Muscle of arm (tissue), 12 donors: ENCODE data around the gene VWDE. TPM values are rescaled to one million over a fixed set of nuclear protein-coding genes. Genes with fewer than 3 reads are reported as not detected.
"Not testable (repeated sequence)": the region's sequence is repeated elsewhere in the genome, so short reads cannot be mapped to it uniquely, and the experiment has no call there.

ENCODE experiments used
- DNase-seq: peaks from one replicate; pipeline ENCODE4 v3.0.0-alpha.2; 2013
- polyA plus RNA-seq, 12 donors: library from polyadenylated mRNA; unstranded; fragments of 120-200 nt; gene quantifications; one replicate each; pipeline ENCODE4 v1.2.1, GENCODE V29; 2013; ENCODE audit not compliant: insufficient read length in 12 of 12

The VWDE gene
- polyA plus RNA-seq, 12 donors: 0.98 to 4.9 (median 2.9) TPM; not detected in 1

DNA sequence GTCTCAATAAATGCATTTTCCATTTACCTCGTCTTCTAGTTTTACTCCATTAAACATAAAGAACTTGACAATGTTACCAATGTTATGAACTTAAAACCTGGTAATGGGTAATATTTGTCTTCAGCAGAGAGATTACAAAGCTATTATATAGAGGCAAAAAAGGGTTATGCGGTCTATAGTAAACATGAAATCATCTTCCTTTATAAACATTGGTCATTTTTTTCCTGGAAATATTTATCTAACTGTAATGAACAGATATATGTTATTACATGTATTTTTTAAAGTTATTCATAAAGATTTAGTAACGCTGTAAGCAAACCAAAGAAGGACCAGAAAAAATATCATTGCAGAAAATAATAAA is 1.3 kb downstream of the VWDE start:
- DNase-seq: no peak

DNA sequence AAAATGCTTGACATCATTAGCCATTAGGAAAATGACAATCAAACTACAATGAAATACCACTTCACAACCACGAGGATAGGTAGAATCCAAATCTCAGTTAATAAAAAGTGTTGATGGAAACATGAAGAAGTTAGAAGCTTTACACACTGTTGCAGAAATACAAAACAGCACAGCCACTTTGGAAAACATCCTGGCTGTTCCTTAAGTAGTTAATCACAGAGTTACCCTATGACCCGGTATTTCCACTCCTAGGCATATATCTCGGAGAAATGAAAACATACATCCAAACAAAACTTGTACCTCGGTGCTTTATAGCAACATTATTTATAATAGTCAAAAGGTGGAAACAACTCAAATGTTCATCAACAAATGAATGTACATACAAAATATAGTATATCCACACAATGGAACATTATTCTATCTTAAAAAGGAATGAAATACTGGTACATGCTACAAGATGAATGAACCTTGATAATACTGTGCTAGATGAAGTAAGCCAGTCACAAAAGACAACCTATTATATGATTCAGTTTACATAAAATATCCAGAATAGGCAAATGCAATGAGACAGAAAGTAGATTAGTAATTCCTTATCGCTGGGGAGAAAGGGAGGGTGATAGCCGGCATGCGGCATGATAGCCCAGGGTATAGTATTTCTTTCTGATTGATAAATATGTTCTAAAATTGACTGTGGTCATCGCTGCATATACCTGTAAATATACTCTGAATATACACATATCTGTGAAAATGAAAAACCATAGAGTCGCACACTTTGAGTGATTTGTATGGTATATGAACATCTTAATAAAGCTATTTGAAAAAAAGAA is 1.9 kb downstream of the VWDE start:
- DNase-seq: no peak

DNA sequence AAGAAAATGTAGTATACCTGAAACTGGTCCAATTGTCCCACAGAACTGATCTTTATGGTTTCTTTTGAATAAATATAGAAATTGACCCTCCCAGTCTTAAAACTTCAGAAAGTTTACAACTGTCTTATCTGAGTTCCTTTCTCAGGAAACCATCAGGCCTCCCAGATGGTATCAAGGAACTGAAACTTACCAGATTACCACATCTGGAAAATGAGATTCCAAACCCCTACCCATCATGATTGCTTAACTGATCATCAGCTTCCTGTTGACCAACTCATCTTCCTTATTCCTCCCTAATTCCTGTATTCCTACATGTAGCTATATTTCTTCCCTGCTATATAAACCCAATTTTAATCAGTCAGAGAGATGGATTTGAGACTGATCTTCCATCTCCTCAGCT is 5.5 kb downstream of the VWDE start:
- DNase-seq: no peak

DNA sequence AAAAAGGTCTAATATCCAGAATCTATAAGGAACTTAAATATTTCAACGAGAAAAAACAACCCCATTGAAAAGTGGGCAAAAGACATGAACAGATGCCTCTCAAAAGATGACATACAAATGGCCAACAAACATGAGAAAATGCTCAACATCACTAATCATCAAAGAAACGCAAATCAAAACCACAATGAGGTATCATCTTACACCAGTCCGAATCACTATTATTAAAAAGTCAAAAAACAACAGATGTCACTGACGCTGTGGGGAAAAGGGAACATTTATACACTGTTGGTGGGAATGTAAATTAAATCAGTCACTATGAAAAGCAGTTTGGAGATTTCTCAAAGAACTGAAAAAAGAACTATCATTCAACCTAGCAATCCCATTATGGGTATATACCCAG is 6.0 kb downstream of the VWDE start:
- DNase-seq: no peak

DNA sequence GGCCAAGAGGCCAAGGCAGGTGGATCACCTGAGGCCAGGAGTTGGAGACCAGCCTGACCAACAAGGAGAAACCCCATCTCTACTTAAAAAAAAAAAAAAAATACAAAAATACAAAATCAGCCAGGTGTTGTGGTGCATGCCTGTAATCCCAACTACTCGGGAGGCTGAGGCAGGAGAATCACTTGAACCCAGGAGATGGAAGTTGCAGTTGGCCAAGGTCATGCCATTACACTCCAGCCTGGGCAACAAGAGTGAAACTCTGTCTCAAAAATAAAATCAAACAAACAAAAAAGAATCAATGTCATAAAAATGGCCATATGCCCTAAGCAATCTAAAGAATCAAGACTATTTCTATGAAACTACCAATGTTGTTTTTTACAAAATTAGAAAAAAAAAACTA is 7.0 kb downstream of the VWDE start:
- DNase-seq: not testable (repeated sequence)

DNA sequence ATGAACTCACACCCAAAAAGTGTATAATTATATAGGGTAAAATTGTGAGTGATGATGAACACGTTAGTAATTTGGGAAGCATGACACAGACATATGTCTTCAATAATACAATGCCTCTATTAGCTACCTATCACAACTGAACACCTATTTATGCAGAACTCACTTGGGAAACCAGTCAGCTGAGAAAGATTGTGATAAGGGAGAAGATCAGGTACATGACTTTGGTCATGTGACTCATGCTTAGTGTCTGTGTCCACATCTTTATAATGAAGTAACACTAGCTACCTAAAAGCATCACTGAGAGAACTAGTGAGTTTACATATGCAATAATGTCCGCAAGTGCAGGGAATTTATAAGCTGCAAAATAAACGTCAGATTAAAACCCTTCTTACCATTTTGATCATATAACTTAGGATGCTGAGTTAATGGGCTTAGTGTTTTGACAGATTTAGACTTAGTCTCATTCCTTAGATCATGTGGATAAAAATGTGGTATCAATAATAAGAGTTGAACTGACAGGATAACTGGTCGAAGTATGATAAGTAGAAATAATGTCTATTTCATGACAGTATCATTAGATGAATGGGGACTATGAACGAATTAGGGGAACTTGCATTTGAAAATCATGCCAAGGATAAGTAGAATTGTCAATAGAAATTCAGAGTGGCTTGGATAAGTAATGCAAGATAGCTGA is 11.6 kb downstream of the VWDE start:
- DNase-seq: no peak

DNA sequence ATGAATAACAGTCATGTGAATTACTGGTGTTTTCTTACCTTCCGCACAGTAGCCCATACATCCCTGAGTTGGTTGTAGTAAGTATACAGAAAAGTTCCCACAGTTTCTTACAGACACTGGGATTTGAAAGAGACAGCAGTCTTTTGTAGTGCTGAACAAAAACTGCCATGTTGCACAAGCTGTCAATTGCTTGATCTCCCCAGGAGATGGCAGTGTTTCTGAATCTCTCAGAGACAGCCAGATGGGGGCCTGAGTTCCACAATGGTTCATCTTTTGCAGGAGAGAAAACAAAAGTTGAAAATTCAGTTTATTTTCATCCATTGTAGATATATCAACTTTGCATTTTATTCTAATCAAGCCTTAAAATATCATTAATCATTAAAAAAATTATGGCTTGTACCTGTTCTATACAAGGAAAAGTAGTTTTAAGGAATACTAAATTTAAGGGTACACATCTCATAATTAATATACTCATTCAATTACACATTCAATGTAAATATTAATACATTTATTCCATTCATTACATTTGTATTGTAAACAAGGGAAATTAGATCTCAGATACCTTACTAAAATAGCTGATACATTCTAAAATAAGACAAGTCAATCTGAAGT is 14.5 kb downstream of the VWDE start:
- DNase-seq: no peak

DNA sequence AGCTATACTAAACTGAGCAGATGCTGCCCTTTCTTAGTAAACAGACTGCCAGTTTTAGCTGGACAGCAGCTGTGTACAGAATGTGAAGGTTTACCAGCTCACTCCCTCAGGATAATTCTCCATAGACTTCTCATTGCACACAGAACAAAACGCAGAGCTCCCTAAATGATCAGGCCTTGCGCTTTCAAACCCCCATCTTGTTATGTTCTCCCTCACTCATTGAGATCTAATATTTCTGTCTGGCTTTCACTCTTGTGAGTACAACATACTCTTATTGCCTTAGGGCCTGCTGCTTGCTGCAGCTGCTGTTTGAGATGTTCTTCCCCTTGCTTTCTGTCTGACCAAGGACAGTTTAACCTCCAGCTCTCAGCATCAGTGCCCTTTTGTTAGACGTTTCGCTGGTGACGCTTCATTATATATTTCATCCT is 17.3 kb downstream of the VWDE start:
- DNase-seq: no peak

DNA sequence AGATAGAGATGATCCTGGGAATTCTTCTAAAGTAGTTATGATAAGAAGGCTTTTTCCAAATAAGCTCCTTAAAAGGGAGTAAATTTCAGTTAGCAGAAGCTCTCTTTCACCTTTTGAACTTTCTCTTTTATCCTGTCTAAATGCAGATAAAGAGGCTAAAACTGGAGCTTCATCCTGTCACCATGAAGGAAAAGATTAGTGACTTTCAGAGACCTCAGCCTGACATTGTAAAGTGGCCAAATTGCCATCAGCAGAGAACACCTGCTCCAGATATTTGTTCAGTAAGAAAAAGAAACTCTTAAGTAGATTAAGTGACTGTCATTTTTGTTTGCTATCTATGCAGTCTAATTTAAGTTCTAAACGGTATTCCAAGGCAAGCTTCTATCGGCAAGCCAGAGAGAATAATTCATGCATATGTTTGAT is 18.3 kb downstream of the VWDE start:
- no peak for DNase-seq

DNA sequence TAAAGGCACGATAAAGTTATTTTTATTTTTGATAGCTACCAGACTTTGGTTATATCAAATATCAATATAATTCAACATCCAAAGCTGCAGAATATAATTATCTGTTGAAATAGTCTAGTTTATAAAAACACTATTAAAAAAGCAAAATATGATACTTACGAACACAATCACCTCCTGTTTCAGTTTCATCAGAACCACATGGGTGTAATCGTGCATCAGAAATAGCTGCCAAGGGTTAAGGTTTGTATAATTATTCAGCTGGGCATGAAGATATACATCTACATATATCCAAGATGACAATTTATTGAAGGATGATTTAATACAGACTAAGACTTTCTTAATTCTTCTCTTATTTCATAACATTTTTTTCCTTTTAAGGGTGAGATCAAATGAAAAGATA is 20.3 kb downstream of the VWDE start:
- no peak for DNase-seq

DNA sequence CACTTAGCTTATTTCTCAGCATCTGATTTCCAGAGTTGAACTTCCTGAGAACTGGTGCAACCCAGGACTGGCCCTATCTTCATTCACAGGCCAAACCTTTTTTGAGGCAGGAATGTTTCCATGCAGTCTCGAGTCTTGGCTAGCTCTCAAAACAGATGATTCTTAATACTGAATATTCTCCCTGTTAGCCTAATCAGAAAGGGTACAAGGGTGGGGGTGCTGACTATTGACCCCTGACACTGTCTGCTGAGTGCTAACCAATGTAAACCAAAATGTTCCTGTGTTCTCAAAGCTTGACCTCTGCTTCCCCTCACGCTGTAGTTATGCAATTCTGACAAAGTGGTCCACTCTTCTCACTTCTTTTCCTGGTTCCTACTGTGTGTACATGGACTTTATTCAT is 25.3 kb downstream of the VWDE start:
- no peak for DNase-seq

DNA sequence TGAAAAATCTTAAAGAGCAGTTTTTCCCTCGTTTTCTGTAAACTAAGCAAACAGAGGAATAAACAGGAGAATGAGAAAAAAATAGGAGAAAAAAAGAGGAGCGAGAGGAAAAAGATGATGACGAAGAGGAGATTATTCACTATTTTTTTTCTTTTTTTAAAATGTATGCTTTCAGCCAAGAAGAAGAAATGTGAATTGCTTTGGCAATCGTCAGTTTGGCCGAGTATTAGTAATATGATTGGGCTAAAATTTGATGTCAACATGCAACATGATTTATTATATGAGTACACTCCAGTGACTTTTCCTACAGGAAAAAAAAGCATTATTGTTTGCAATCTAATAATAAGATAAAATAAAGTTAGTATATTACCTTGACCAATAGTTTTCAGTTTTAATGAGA is 26.3 kb downstream of the VWDE start:
- no peak for DNase-seq

DNA sequence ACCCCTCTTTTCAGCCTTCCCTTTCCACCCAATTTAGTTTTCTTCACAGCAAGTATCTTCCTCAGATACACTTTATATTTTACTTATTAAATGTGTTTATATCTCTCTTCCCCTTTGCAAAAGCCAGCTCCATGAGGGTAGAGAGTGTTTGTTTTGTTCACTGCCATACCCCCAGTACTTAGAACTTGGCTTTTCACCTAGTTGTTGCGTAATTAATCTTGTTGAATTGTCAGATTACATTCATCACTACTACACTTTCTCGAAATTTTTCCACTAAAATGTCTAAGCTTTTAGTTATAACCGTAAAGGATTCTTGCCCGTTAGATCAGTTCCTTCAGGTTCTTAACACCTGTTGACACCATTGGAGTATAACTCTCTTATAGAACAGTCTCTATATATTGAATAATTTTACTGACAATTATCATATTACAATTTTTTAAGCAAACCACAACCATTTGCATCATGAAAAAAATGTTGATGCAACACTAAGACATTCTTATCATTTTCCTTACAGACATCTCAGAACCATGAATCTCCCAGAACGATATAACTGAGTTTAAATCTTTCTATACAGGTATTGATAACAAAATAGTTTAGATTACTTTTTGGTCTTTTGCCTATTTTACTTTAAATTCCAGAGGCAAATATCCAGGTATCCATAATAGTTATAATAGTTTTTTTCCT is 29.9 kb downstream of the VWDE start:
- DNase-seq: no peak

DNA sequence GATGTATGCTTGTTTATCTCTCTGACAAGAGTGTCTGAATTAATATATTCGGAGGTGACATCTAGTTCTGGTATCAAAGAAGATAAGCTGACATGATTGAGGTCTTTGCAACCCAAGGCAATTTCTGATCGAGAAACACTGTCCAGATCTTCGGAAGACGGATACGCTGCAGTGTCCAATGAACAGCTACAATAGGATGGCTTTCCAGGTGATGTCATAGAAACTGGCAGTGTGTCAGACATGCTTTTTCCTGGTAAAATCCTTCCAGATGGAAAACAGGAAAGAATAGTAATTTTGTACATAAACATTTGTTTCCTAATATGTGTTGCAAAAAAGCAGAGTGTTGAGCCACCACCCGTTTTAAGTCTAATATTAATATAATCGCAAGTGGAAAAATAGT is 33.4 kb downstream of the VWDE start:
- DNase-seq: peak; percentile 89

DNA sequence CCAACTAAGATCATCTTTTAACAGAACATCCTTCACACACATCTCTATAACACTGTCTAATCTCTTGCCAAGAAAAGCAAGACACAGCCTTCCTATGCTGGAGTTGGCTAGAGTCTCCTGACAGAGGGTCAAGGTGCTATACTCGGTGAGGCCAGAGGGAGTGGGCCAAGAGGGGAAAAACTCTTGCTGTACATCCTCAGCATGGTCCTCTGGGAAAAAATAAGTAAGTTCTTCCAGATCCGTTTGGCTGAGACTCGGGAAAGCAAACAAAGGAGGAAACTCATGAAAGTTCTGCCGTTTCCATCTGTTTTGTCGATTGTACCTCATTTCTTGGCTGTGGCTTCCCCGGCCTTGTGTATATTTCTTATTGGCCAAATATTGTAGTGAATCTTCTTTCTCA is 33.9 kb downstream of the VWDE start:
- DNase-seq: peak; percentile 89

DNA sequence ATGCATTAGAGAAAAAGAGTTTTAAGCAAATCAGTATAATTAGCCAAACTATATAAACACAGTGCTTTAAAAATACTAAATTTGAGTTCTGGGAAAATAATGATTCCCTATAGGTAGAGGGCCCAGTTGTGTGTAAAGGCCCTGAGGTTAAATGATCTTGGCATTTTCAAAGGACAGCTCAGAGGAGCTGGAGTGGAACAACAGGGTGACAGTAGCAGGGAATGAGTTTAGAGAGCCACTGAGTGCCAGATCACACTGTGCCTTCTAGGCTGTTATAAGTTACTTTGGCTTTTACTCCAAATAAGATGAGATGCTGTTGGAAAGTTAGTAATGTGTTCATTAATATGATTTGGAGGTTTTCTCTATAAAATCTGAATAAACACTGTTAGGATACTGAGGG is 34.6 kb downstream of the VWDE start:
- no peak for DNase-seq

DNA sequence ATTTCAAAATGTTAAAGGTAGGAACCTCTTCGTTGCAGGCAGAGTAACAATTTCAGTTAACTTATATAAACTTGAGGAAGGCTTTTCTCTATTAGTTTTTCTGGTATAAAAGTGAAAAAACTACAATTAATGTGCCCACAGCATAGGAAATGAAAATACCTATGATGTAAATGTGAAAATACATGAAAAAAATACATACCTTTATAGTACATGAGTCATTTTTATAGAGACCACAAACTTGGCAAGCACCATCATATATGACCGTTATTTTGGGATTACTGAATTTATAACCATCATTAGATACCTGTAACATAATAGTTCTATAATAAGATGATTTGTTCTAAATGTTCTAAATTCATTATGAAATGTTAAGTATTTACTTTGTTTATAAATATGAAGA is 42.7 kb downstream of the VWDE start:
- no peak for DNase-seq

DNA sequence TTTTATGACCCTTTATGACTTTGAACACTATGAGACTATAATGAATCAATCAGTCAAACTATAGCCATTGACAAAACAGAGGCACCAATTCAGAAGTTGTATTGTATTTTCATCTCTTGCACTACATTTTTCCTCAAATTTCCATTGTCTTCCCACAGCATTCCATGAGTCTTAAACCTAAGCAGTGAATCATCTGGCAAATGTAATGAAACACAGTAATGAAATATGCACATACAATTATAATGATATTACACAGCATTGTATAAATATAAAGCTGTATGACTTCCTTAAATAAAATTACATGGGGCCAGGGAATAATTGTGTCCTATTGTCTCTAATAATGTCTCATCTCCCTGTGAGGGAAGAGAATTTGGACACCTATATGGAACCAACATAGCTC is 45.0 kb downstream of the VWDE start:
- DNase-seq: no peak

DNA sequence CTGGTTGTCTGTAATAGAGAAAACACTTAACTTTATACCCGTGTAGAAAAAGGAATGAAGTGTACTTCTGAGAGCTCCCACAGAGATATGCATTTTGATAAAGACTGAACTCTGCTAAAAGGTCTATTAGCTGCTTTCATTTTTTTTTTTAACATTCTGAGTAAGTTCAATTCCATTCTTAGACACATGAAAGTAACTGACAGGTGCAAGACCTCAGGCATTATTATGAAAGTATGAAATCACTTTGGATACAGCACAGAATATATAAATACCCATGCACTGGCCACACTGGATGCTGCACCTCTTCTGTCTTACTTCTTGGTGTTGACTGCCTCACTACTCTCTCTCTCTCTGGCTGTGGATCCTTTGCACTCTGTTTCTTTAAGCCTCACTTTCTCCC is 46.2 kb downstream of the VWDE start:
- no peak for DNase-seq

DNA sequence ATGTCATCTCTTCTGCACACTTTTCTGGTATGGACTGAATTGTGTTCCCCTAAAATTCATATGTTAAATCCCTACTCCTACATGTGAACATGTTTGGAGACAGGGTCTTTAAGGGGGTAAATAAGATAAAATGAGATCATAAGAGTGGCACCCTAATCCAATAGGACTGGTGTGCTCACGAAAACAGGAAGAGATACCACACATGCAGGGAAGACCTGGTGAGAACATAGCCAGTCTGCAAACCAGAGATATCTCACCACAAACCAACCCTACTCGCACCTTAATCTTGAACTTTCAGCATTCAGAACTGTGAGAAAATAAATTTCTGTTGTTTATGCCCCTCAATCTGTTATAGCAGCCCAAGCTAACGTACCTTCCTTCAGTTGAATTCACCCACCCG is 51.8 kb downstream of the VWDE start:
- DNase-seq: no peak

DNA sequence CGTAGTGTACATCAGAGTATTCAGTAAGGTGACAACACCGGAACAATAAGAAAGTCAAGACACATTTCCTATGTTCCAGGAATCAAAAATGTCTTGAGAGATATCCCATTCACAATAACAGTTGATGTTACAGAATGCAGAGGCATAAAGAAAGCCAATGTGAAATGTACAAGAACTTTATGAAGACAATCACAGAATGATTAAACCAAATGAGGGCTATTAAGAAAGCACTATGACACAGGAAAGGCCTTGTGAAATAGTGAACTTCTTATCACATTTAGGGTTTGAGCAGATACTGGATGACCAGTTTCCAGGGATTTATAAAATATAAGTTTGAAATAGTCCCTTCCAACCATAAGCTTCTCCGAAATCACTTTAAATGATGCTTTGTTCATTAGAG is 52.7 kb downstream of the VWDE start:
- DNase-seq: no peak

DNA sequence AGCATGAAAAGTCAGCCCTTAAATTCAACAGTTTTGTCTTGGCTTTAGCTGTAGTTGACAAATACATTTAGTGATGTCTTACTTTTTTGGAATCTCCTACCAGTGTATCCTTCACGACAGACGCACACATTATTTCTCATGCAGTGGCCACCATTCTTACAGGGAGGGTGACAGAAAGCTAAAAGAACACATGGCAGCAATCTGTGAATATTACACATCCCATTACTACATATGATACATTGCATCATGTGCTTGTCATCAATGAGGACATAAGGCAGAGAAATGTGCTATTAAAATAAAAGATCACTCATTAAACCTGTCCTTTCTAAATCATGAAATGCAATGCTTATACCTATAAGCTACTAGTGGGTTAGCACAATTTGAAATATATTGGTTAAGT is 66.6 kb downstream of the VWDE start:
- DNase-seq: no peak
